HG02678 (cell line): ENCODE results near the gene CENPP.
"Not testable (repeated sequence)": the region's sequence is repeated elsewhere in the genome, so short reads cannot be mapped to it uniquely, and the experiment has no call there.

Source experiments
- ATAC-seq: cut with Tn5 transposase; IDR thresholded peaks from one replicate; pipeline ENCODE4 v1.9.1; 2021; ENCODE audit warnings: mild to moderate bottlenecking, moderate library complexity; ENCODE audit not compliant: unreplicated experiment

Gene CENPP

DNA sequence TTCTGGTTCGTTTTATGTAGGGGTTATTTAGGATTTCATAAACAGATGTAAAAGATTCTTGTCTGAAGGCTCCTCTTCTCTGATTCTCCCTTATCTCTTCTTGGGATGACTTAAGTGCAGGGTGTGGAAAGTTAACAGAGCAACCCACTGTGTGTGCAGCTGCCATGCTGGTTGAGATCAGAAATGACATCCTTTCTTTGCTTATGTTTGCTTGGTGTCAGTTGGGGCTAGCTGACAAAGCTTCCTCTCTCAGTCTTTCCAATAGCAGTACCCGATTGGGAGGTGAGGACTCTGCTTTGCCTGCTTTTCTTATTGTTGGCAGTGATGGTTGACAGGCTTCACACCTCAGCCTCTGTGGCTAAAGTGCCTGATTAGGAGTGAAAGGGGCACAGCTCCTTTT lies 52.1 kb downstream of the CENPP start:
- ATAC-seq, result no peak

DNA sequence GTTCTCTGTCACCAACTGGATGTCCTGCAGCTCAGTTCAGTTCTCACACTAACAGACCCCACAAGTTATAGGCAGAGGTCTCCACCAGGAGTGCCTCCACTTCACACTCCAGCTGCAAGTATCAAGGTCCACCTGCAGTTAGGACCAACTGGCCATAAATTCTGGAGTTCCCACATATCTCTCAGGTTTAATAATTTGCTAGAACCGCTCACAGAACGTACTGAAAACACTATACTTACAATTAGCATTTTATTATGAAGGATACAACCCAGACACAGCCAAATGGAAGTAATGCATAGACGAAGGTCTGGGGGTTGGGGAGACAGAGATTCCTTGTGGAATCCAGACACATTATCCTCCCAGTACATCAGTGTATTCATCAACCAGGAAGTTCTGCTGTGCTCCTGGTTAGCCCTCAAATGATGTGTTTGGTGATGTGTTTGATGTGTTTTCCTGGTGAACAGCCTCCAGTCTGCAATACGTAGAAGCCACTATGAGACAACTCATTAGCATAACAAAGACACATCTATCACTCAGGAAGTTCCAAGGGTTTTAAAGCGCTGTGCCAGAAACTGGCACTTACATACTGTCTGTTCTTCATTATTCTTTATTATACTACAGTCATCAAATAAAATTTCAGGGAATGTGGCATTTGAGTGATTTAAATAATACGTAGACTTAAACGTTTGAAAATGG lies 53.3 kb downstream of the CENPP start:
- ATAC-seq, result no peak

DNA sequence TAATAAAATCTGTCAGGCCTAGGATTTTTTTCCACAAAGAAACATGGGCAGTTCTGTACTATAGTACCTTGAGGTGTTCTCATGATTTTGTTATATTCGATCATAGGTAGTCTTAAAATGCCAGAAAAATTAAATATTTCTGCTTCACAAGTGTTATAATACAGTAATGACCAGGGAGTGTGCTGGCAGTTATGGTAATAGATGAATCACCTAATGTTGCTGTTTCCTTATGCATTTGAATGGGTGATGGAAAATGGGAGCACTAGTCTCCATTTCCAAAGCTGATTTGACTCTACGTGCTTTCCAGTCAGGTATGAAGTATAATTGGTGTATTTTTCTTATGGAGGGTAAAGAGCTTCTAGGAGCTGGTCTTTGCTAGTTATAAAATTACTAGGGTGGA lies 54.9 kb downstream of the CENPP start:
- ATAC-seq, result no peak

DNA sequence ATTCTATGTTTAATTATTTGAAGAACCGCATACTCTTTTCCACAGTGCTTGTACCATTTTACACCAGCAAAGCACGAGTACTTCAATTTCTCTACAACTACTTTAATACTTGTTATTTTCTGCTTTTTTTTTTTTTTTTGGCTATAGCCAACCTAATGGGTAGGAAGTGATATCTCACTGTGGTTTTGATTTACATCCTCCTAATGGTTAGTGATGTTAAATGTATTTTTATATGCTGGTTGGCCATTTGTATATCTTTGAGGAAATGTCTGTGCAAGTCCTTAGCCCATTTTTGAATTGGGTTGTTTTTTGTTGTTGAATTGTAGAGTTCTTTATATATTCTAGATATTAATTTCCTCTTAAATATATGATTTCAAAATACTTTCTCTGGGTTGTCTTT lies 56.0 kb downstream of the CENPP start:
- ATAC-seq, result no peak

DNA sequence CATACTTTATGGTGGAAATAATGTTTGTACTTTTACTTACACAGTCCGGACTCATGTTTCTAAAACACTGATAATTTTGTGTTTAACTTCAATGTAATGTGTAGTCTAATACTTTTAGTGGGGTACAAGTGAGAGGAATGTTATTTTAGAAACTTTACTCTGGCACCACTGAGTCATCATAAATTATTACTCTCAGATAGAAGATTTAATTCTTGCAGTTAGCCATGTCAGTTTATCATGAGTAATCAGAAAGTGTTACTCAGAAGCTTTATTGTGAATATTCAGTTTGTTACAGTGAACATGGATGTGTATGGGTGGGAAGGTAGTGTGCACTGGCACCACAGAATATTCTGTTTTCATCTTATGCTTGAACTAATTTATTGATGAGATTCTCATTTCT lies 58.6 kb downstream of the CENPP start:
- ATAC-seq, result no peak

DNA sequence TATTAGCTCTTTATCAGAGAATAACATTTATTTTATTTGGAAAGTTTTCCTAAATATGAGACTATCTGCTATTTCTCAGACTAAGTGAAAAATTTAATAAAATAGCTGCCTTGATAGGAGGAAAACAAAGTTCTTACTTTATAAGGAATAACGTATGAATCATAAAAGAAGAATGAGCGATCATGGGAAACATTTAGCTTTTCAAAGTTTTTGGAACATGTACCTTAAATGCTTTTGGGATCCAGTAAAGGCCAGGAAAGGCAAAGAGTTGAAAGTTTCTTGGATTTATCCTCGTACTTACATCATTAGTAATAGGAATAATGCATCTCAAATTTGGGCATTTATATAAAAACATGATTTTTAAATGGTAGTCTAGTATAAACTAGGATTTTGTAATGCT lies 59.2 kb downstream of the CENPP start:
- ATAC-seq, result no peak

DNA sequence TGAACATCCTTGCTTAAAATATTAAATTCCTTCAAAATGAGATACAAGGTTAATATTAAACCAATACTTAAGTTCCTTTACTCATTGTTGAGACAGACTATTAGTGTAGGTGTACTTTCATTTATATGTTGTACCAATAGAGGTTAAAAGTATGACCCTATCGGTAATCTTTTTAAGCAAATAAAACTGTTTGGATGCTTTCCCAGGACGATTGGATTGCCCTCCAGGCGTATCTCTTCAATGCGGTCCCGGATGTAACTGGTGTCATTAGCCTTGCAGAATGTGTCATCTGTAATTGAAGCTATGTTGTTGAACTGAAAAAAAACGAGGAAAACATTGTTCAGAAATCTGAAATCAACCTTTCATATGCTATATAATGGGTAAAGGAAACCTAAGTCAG lies 59.7 kb downstream of the CENPP start:
- no peak for ATAC-seq

DNA sequence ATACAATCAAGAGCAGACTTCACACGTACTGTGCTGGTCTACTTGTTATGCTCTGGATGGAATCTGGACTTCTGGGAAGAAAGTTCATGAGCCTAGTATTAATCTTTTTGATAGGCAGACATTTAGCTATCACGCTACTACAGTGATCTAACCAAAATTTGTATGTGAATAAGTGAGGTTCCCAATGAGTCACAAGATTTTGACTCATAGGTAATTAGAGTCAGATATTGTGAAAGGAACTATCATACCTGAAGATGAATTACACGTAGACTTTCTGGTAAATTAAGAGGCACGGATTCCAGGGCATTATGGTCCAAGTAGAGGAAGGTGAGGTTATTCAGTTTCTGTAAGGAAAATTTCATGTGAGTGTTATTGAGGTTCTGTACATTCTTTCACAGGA lies 60.2 kb downstream of the CENPP start:
- no peak for ATAC-seq

DNA sequence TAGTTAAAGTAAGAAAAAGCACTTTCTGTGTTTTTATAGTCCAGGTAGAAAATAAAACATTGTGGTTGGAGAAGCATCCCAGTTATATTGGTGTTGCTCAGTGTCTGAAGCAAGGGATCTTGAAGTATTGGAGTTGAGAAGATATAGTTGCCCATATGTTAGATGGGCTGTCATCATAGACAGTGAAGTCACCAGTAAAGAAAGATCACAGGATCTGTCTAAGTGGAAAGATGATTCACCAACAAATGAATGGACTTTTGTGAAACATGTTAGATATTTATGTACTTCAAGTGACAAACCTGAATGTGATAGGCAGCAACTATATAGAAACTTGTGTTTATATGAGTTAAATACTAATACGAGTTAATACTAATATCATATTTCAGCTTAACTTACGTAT lies 66.9 kb downstream of the CENPP start:
- no peak for ATAC-seq

DNA sequence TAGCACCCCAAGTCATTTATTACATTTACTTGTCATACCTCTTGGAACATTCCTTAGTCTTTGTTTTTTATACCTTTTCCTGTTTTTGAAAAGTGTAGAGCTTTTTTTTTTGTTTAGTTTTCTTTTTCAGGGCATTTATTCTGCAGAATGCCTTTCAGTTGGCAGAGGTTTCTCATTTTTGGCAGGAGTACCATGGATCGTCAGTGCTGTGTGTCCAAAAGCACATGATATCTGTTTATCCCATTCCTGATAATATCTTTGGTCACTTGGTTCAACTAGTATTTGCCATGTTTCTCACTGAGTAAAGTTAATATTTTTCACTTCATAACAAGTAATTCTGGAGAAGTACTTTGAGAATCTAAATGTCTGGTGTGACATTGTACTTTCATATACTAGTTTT lies 67.9 kb downstream of the CENPP start:
- no peak for ATAC-seq

DNA sequence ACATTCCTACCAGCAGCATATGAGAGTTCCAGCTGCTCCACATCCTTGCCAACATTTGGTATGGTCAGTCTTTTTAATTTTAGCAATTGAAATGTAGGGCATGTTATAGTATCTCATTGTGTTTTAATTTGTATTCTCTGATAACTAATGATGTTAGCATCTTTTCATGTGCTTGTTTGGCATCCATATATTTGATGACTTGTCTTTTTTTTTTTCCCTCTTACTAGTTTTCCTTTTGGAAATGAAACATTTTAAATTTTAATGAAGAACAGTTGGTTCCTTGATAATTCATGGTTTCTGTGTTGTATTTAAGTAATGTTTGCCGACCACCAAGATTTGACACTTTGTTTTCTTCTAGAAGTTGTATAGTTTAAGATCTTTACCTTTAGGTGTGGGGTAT lies 69.9 kb downstream of the CENPP start:
- no peak for ATAC-seq

DNA sequence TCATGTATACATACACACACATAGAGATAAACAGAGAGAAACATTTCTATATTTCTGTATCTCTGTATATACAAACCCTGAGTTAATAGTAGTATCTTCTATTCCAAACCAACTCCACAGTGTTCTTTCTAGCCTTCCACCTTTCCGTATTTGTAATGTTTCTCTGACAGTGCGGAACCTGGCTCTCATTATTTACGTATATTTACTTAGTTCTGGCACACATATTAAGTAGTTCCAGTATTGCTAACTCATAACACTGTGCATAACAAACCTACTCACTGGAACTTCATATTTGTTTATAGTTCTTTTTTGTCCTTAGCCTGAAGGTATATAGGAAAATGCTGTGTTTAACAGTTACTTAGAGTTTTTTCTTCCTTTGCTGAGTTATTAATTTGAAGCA lies 72.1 kb downstream of the CENPP start:
- no peak for ATAC-seq

DNA sequence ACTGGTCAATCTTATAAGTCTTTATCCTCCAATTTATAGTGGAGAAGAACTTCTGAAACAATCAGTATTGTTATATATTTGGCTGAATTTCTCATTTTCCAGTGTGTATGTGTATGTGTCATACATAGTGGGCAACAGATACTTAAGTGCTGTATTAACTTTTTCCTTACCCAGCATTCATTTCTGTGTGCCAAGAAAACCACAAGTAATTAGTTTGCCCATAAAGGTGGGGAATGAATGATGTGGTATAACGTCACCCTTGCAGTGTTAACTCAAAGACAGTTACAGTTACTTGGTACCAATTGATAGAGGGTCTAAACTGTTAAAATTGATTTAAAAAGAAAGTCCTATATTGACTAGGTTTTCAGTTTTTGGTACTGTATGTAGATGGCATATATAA lies 76.6 kb downstream of the CENPP start:
- no peak for ATAC-seq

DNA sequence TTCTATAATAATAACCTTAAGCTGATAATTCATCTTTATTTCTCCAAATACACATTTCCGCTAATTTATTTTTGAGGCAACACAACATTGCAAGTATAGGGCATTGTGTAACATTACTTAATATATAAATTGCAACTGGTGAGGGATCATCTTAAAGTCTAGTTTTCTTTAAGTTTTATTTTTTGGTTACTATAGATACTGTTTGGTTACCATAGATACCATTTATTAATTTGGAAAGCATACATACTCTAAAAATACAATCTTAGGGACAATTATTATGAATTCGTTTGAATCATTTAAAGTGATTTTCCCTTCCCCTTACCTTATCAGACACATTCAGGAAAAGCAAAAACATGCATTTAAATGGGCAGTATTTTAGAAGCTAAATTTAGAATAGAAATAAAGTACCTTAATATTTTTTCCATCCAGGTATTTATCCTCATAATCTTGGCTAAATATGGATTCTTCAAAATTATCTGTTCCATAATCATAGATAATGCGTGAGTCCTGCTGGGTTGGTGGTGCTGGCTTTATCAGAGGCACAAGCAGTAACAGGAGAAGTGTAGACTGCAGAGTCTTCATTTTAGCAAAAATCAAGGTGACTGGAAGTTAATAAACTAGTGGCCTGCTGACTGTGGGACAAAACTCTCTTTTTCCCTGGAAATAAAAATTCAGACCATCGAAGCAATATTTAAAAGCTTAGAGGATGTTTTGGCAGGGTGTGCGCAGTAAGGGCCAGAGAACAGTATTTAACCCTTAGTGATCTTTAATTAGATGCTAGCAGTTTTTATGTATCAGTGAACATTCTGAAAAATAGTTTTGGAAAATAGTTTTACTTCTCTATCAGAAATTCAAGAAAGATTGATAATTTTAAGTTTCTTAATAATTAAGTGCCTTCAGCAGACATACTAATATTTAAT lies 77.3 kb downstream of the CENPP start:
- no peak for ATAC-seq

DNA sequence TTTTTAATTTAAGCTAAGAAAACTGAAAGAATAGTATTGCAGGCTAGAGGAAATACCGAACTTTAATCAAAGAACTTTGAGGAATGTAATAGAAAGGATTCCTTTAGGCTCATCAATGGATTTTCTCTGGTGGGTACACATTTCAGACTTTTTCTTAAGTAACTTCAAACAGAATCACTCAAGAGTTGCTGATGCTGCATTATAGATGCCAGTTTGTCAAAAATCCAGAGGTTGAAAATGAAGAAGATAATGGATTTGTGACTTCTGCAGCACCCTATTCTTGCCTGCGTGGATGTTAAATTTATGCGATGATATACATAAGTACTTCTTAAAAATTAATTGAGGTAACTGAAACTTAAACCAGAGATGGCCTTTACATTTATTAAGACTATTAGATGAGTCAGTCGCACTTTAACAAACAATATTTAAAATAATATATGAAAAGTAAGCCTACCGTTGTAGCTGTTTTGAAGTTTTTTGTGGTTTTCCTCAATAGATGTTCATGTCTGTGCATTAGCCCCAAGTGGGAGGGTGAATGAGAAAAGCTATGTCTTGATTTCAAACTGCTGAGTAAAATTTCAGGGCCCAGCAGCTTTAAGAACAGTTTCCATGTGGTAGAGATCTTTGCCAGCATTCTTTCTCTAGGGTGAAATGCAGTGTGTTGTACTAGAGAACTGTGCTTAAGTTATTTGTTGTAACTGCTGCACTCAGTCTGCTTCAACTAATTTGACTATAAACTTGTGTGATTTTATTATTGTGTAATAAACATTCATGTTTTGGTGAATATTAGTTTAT lies 78.5 kb downstream of the CENPP start, which contains the start of gene OGN:
OGN (minus strand) TSS at position 537 of the 795 bp plus-strand sequence. CDS start 1,171 bp downstream, outside the sequence.
- no peak for ATAC-seq

DNA sequence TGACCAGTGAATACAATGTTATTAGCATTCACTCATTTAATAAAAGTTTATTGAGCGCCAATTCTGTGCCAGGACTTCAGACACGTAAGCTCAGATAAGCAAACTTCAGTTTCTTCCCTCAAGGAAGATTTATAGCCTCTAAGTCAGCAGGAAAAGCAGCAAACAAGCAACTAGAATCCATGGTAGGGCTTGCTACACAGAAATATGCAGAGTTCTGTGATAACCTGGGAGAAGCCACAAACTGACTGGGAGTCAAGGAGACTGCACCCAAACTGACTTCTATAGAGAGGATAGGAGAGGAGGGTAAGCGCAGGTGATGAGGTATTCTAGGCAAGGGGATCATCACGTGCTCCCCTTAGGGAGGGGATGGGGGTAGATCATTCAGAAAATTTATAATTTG lies 80.1 kb downstream of the CENPP start:
- no peak for ATAC-seq

DNA sequence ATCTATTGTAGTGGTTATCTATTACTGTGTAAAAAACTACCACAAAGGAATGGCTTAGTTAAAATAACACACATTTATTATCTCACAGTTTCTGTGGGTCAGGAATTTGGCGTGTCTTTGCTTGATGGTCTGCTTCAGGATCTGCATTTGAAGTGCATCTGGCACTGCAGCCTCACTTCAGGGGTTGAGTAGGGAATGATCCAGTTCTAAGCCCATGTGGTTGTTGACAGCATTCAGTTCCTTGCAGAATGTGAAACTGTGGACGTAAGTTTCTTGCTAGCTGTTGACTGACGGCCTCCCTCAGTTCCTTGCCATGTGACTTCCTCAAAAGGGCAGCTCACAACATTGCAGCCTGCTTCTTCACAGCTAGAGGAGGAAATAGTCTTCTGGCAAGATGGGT lies 80.7 kb downstream of the CENPP start:
- peak; percentile 70 for ATAC-seq

DNA sequence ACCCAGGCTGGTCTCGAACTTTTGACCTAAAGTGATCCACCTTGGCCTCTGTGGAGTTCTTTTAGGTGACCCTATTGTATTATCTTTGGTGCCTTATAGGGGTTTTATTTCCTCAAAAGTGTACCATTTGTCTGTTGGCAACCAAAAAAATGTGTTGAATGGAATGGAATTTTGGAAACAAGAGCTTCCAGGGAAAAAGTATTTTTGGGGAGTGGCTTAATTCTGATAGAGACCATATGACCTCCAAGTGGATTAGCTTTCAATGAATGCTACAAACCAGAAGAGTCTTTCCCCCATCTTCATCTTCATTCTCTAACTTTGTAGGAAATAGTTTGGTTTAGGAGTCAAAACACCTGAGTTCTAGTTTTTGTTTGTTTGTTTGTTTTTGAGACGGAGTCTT lies 82.1 kb downstream of the CENPP start:
- ATAC-seq, result no peak

DNA sequence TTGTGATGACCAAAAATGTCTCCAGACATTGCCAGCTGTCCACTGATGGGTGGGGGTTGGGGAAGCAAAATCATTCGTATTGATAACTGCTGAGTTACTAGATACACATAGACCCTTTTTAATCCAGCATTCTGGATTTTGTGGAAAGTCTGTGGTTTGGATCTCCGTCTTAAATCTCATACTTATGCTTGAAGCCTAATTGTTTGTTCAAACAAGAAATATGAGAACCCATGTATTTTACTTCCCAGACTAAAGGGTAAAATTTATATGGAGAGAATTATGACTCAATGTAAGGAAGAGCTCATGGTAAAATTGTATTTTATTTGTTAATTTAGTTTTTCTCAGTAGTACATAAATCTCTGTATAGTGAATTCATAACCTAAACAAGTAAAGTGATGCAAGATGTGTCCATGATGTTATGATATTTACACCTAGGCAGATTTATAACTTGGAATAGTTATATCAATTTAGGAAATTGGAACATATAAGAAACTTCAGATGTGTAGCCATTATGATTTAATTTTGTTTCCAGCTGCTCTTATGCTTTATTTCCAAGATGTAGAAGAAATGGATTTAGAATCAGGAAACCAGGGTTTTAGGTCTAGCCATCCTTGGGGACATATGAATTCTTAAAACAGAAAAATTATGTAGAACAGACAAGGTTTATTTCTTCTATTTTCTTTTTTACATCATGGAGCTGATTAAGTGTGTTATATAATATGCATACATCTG lies 83.2 kb downstream of the CENPP start:
- no peak for ATAC-seq

DNA sequence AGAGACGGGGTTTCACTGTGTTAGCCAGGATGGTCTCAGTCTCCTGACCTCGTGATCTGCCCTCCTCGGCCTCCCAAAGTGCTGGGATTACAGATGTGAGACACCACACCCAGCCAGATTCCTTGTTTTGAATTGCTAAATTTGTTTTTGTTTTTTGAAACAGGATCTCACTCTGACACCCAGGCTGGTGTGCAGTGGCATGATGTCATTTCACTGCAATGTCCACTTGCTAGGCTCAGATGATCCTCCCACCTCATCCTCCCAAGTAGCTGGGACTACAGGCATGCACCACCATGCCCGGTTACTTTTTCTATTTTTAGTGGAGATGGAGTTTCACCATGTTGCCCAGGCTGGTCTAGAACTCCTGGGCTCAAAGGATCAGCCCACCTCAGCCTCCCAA lies 85.4 kb downstream of the CENPP start:
- ATAC-seq, result not testable (repeated sequence)

DNA sequence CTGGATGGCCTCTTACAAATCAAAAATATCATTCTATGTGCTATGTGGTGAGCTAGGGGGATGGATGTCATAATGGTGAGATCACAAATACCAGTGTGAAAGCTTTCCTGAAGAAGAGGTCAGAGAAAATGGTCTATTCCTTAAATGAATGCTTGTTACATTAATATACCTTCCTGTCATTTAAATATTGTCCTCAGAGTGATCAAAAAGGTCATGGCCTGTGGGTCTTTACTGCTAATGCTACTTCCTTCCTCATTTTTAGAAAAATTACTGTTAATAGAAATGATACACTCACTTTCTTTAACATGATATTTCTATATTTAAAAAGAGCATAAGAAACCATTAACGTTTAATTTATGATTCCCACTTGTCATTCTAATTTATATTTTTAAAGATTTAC lies 88.8 kb downstream of the CENPP start:
- ATAC-seq, result no peak
